Measurements from ENCODE around the gene EHBP1L1.
"Not testable (repeated sequence)": the region's sequence is repeated elsewhere in the genome, so short reads cannot be mapped to it uniquely, and the experiment has no call there.

Gene EHBP1L1

GRCh38 chr11:65633390-65634108 is 57.7 kb downstream of the EHBP1L1 start:
- DNase-seq (ENCODE audit: low read depth in 2 of 2, low spot score in 1 of 2) = no peak

DNA sequence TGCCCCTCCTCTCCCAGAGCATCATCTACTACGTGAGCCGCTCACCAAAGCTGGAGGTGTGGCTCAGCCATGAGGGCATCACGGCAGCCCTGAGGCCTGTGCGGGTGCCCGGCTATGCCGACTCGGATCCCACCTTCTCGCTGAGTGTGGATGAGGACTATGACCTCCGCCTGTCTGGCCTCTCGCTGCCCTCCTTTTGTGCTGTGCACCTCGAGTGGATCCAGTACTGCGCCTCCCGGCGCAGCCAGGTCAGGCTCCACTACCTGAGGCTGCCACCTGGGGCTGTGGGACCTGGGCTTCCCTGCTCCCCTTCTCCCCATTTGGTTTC is 58.2 kb downstream of the EHBP1L1 start:
- no peak for DNase-seq (ENCODE audit: low read depth in 2 of 2, low spot score in 1 of 2)

DNA sequence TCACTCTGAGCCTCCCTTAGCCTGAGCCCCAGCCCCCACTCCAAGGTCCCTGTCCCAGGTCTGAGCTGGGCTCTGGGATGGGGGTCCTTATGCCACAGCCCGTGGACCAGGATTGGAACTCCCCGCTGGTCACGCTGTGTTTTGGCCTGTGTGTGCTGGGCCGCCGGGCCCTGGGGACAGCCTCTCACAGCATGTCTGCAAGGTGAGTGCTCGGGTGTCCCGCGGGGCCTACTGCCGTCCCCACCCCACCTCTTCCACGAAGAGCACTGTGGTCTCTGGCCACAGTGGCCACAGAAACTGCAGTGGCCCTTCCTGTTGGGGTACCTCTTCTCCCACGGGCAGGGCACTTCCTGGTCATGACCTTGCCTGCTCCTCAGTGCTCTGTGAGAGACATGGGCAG is 58.6 kb downstream of the EHBP1L1 start:
- no peak for DNase-seq (ENCODE audit: low read depth in 2 of 2, low spot score in 1 of 2)

DNA sequence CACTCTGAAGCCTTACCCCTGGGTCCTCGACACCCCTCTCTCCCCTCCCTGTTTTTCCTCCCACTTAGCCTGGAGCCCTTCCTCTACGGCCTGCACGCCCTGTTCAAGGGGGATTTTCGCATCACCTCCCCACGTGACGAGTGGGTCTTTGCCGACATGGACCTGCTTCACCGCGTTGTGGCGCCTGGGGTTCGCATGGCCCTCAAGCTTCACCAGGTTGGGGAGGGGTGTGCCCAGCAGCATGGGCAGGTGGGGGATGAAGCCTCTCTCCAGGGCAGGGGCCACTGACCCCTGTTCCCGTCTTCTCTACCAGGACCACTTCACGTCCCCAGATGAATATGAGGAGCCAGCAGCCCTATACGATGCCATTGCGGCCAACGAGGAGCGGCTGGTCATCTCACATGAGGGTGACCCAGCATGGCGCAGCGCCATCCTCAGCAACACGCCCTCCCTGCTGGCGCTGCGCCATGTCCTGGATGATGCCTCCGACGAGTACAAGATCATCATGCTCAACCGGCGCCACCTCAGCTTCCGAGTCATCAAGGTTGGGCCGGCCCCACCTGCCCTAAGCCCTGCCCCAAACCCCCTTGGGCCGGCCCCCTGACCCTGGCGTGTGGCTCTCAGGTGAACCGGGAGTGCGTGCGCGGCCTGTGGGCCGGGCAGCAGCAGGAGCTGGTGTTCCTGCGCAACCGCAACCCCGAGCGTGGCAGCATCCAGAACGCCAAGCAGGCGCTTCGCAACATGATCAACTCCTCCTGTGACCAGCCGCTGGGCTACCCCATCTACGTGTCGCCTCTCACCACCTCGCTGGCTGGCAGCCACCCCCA is 59.3 kb downstream of the EHBP1L1 start:
- no peak for DNase-seq (ENCODE audit: low read depth in 2 of 2, low spot score in 1 of 2)

DNA sequence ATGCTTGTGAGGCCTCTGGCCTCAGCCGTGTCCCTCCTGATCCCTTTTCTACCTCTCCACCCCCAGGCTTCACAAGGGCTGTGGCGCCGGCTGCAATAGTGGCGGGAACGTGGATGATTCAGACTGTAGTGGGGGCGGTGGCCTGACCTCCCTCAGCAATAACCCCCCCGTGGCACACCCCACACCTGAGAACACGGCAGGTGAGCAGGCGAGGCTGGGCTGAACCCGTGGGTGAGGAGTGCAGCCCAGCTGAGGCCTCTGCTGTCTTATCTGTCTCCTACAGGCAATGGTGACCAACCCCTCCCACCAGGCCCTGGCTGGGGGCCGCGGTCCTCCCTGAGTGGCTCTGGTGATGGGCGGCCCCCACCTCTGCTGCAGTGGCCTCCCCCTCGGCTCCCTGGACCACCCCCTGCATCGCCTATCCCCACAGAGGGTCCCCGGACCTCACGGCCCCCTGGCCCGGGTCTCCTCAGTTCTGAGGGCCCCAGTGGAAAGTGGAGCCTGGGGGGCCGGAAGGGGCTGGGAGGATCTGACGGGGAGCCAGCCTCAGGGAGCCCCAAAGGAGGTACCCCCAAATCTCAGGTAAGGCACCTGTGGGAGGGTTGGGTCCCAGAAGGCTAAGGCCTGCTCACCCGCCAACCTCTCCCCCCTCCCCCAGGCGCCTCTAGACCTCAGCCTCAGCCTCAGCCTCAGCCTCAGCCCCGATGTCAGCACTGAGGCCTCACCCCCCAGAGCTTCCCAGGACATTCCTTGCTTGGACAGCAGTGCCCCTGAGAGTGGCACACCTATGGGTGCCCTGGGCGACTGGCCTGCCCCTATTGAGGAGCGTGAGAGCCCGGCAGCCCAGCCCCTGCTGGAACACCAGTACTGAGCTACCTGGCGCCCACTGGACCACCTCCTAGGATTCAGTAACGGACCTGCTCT is 60.5 kb downstream of the EHBP1L1 start:
- no peak for DNase-seq (ENCODE audit: low read depth in 2 of 2, low spot score in 1 of 2)

GRCh38 chr11:65637032-65637557 is 61.2 kb downstream of the EHBP1L1 start:
- no peak for DNase-seq (ENCODE audit: low read depth in 2 of 2, low spot score in 1 of 2)

DNA sequence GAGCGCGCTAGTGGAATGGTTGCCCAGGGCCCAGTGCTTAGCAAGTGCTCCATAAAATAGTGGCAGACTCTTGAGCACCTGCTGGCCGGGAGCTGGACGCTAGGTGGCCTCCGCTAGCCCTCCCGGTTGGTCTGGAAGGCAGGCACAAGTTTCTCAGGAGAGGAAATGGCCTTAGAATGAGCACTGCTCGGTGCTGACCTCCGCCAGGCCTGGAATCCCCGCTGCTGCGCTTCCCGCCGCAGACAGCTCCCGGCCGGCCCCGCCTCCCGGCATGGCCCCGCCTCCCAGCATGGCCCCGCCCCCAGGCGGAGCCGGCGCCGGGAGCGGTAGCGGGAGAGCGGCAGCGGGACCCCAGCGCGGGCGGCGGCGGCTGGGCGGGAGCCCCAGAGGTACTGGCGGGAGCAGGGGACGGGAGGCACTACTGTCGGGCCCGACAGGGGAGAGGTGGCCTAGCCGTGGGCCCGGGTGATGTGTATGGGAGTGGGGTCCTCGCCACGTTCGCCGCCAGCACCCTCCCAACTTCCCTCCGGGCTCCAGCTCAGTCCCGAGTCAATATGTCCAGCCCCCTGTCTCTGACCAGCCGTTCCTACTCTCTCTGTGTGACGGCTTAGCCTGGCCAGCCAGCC is 62.1 kb downstream of the EHBP1L1 start, which contains the start of gene SIPA1:
Gene SIPA1, plus strand, starts transcription at position 308 of the 626 bp plus-strand sequence. CDS start 2,821 bp downstream, outside the sequence.
- peak in 1 of 2 donors; percentile 57 for DNase-seq (ENCODE audit: low read depth in 2 of 2, low spot score in 1 of 2)

GRCh38 chr11:65639228-65639597 is 63.4 kb downstream of the EHBP1L1 start:
- DNase-seq (ENCODE audit: low read depth in 2 of 2, low spot score in 1 of 2) = not testable (repeated sequence)

DNA sequence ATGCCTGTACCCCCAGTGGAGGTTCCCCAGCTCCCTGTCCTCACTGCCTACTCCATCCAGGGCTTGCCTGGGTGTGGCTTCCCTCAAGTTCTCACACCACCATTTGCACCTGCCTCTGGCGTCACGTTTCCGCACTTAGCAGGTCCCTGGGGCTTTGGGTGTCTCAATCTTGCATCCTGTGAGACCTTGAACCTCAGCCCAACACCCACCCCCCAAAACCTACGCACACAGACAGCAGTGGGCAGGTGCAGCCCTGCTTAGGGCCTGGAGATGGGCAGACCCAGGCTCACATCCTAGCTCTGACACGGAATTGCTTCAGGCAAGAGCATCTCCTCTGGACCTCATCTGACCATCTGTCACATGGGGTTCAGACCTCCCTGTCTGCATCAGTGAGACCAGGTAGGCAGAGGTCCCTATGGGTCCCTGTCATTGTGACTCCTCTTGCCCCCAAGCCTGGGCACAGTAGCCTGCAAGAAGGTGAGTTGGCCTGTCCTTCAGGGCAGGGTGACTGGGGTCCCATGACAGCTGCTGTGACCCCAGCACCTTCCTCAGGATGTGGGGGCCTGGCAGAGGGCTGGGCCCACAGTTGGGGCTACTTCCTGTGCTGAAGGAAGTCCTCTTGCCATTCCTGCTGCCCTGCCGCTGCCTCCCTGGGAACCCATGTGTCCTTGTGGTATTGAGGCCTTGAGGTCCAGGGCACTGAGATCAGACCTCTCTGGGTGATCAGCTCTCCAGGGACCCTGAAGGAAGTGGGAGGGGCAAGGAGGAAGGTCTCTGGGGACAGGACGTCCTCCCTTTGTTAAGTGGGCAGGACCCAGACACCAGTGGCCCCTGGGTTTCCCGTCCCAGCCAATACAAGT is 64.0 kb downstream of the EHBP1L1 start:
- peak in 1 of 2 donors; percentile 42 for DNase-seq (ENCODE audit: low read depth in 2 of 2, low spot score in 1 of 2)

- DNase-seq (ENCODE audit: low read depth in 2 of 2, low spot score in 1 of 2) = no peak
Observed at GRCh38 chr11:65640483-65641296, 64.8 kb downstream of the EHBP1L1 start.

DNA sequence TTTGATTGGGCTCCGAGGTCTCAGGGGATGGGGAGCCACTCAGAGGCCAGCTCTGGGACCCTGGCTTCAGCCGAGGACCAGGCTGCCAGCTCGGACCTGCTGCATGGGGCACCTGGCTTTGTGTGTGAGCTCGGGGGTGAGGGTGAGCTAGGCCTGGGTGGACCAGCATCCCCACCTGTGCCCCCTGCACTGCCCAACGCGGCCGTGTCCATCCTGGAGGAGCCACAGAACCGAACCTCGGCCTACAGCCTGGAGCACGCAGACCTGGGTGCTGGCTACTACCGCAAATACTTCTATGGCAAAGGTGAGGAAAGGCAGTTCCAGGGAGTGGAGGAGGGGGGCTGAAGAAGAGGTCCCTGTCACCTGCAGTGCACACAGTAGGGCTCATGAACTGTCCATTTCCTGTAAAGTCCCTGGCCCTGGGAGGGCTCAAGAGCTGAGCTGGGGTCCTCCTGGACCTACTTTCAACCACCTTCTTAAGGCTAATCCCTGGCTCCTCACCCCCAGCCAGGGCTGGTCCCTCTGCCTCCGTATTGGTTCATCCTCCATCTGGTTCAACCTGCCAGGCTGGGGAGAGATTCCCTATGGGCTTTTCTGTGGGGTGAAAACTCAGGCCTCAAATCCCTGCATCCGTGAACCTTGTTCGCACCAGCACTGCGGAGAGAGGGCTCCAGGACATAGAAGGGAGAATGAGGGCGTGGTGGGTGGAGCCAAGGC is 65.6 kb downstream of the EHBP1L1 start:
- no peak for DNase-seq (ENCODE audit: low read depth in 2 of 2, low spot score in 1 of 2)
